ENCODE results near the gene SPARCL1. TPM values are rescaled to one million over a fixed set of nuclear protein-coding genes. Genes with fewer than 3 reads are reported as not detected.

The SPARCL1 gene
- total and polyA plus RNA-seq, 10 of the 15 experiments (the other 5 are each of a cell fraction or from before 2014, with no cell fraction given) = 0.10 to 1.1 TPM; not detected in 8

DNA sequence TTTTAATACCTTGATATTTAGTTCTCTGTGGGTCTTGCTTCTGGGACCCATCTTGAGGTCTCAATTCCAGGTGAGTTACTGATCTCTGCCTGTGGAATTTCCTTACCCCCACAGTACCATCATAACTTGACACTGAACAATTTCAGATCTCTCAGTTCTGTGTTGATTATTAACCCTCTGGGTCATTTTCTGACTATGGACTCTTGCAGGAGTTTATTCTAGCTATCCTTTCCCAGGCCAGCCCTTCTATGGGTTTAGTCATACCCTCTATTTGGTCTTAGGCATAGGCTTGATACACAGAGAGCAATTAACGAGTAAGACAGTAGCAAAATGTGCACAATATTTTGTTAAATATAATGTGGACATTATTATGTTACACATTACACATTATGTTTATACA, 3.7 kb upstream of the SPARCL1 start:
- ChIA-PET CTCF (no interaction called here), SMC1A (ENCODE audit: uncharacterized antibody, unreplicated experiment) (interaction anchor here (1.7 kb wide), 1 partner anchor 14 kb away, joined by 3 read pairs; no protein-coding TSS in a partner anchor), RAD21 (ENCODE audit: unreplicated experiment) (no interaction called here), POLR2A (no interaction called here)
- no peak for ATAC-seq
- FAIRE-seq = no peak
- intact Hi-C loops (cut with micrococcal nuclease; ENCODE audit: unreplicated experiment) = no loop called here
- H3K79me2 ChIP-seq (ENCODE audit: control insufficient read depth, insufficient read depth, low read length) = no peaks in the 10 kb centered on the region
- H4K20me1 ChIP-seq (ENCODE audit: control insufficient read depth, insufficient read depth) = no peaks in the 10 kb centered on the region
- no peaks in the 10 kb centered on the region; a peak in 1 of 4 replicates for H3K27me3 ChIP-seq (replicated peaks in 1 of 2; ENCODE audit: control insufficient read depth in 2 of 2, insufficient read depth in 2 of 2, low read length in 1 of 2)
- no peak overlapping the region for H2AFZ ChIP-seq (ENCODE audit: control insufficient read depth, low read depth, low read length)
- BruUV-seq (replicated peaks) = no TSS peak
- no peak overlapping the region for H3K27ac ChIP-seq (ENCODE audit: control insufficient read depth, insufficient read depth)
- in situ Hi-C loops (cut with MboI) = no loop called here
- no peak overlapping the region for H3K4me2 ChIP-seq (ENCODE audit: control insufficient read depth, insufficient read depth)
- no peaks in the 10 kb centered on the region; the same call in 2 of the 3 replicates for H3K9me3 ChIP-seq (replicated peaks; ENCODE audit: control insufficient read depth, insufficient read depth, low read length)
- TF ChIP-seq CEBPB (IDR thresholded peaks at IDR 0.05; ENCODE audit: borderline replicate concordance in 1 of 2, low read depth in 2 of 2, low read length in 2 of 2) (no peak), ZNF274 (IDR thresholded peaks at IDR 0.05; ENCODE audit: insufficient read depth, insufficient read length) (no peak), NRF1 (conservative IDR thresholded peaks at IDR 0.05; ENCODE audit: low read depth, low read length) (no peak), WRNIP1 (IDR thresholded peaks at IDR 0.05; ENCODE audit: borderline replicate concordance, low read depth, low read length) (no peak), CBX3 (IDR thresholded peaks at IDR 0.05; ENCODE audit: borderline replicate concordance, low read depth) (no peak)
- TF ChIP-seq, protein P1, sequence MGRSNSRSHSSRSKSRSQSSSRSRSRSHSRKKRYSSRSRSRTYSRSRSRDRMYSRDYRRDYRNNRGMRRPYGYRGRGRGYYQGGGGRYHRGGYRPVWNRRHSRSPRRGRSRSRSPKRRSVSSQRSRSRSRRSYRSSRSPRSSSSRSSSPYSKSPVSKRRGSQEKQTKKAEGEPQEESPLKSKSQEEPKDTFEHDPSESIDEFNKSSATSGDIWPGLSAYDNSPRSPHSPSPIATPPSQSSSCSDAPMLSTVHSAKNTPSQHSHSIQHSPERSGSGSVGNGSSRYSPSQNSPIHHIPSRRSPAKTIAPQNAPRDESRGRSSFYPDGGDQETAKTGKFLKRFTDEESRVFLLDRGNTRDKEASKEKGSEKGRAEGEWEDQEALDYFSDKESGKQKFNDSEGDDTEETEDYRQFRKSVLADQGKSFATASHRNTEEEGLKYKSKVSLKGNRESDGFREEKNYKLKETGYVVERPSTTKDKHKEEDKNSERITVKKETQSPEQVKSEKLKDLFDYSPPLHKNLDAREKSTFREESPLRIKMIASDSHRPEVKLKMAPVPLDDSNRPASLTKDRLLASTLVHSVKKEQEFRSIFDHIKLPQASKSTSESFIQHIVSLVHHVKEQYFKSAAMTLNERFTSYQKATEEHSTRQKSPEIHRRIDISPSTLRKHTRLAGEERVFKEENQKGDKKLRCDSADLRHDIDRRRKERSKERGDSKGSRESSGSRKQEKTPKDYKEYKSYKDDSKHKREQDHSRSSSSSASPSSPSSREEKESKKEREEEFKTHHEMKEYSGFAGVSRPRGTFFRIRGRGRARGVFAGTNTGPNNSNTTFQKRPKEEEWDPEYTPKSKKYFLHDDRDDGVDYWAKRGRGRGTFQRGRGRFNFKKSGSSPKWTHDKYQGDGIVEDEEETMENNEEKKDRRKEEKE (IDR thresholded peaks at IDR 0.05) = no peak
- TF ChIP-seq, protein P2, sequence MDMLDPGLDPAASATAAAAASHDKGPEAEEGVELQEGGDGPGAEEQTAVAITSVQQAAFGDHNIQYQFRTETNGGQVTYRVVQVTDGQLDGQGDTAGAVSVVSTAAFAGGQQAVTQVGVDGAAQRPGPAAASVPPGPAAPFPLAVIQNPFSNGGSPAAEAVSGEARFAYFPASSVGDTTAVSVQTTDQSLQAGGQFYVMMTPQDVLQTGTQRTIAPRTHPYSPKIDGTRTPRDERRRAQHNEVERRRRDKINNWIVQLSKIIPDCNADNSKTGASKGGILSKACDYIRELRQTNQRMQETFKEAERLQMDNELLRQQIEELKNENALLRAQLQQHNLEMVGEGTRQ (IDR thresholded peaks at IDR 0.05; ENCODE audit: borderline replicate concordance, low read depth, low read length) = no peak
- TF ChIP-seq, protein P3, sequence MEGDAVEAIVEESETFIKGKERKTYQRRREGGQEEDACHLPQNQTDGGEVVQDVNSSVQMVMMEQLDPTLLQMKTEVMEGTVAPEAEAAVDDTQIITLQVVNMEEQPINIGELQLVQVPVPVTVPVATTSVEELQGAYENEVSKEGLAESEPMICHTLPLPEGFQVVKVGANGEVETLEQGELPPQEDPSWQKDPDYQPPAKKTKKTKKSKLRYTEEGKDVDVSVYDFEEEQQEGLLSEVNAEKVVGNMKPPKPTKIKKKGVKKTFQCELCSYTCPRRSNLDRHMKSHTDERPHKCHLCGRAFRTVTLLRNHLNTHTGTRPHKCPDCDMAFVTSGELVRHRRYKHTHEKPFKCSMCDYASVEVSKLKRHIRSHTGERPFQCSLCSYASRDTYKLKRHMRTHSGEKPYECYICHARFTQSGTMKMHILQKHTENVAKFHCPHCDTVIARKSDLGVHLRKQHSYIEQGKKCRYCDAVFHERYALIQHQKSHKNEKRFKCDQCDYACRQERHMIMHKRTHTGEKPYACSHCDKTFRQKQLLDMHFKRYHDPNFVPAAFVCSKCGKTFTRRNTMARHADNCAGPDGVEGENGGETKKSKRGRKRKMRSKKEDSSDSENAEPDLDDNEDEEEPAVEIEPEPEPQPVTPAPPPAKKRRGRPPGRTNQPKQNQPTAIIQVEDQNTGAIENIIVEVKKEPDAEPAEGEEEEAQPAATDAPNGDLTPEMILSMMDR (IDR thresholded peaks at IDR 0.05 in 2 of 3, conservative IDR thresholded peaks at IDR 0.05 in 1 of 3; ENCODE audit: control insufficient read depth in 2 of 3, extremely low read depth in 1 of 3, insufficient read depth in 1 of 3, low read depth in 3 of 3, low read length in 3 of 3) = no peak
- H3K4me1 ChIP-seq (ENCODE audit: control insufficient read depth, insufficient read depth, low read length) = no peaks in the 10 kb centered on the region
- no peak overlapping the region for H3K4me3 ChIP-seq
- H3K36me3 ChIP-seq (ENCODE audit: control insufficient read depth in 2 of 2, insufficient read depth in 2 of 2, low read length in 1 of 2) = no peaks in the 10 kb centered on the region
- WGBS (ENCODE audit: insufficient coverage, insufficient replicate concordance, low lambda C conversion rate, missing lambda C conversion rate) = 0% methylated on average over 1 of the region's 1 CpG
- no peak for DNase-seq (ENCODE audit: low read depth, low spot score)
- H3K9ac ChIP-seq (ENCODE audit: control insufficient read depth, insufficient read depth, low read length) = no peak overlapping the region

Measured in GM12878 (cell line).